HG02938 (cell line): ENCODE data around the gene TIMM50.

Experiments
- ATAC-seq: cut with Tn5 transposase; IDR thresholded peaks from one replicate; pipeline ENCODE4 v1.9.1; 2021; ENCODE audit warnings: mild to moderate bottlenecking, moderate library complexity; ENCODE audit not compliant: unreplicated experiment

Gene TIMM50

DNA sequence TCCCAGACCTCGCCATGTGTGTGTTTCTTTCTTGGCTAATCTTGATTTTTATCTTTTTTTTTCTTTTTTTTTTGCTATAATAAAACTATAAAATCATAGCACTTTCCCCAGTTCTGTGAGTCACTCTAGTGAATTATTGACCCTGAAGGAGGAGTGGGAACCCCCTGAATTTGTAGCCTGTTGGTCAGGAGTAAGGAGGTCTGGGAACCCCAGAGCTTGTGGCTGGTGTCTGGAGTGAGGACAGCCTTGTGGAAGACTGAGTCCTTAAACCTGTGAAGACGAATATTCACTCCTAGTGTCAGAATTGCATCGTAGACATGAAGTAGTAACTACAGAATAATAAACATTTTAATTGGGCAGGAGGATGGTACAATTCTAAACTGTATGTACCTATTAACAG lies 44.6 kb downstream of the TIMM50 start:
- ATAC-seq, result no peak

DNA sequence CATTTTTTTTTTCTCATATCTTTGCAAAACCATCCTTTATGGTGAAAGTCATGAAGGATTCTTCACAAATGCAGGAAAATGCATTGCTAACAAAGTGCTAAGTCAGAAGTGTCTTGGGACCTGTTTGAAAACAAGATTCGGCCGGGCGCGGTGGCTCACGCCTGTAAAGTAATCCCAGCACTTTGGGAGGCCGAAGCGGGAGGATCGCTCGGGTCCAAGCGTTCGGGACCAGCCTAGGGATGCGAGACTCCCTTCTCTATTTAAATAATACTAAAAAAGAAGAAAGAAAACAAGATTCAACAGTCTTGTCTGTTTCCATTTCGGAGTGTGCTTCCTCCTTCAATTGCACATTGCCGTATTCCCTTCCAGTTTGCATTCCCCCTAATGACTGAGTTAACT lies 51.2 kb downstream of the TIMM50 start:
- no peak for ATAC-seq

DNA sequence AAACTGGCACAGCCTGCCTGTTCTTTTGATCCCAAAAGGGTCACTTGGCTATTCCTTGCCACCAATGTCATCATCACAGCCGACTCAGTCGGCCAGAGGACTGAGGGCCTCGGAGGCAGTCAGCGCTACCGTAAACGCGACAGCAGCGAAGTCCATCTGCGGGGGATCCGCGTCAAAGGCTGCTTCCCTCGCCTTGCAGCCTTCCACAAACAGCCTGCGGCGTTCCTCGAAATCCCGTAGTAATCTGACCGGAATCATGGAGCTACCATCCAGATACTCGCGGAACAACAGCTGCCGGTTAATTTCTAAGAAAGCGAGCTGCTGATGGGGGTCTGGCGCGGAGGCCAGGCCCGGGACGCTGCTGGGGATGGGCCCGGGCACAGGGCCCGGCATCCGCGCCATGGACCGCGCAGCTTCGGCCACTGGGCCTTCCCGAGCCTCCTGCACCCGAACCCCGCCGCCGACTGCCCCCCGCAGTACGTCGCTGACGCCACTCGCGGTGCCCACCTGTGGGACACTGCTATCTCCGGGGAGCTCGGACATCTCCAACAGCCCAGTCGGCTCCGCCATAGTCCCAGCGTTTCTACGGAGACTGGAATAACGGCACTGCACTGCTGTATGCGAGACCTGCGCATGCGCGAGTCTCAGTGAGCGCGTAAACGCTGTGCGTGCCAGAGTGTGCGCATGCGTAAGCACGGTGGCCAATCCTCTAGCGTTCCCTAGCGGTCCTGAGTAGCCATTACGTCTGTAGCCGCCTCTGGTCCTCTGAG lies 51.8 kb downstream of the TIMM50 start, which contains the start of gene EID2B:
TSS of gene EID2B (minus strand) at position 620 of the 770 bp plus-strand sequence. CDS start at position 570, 50 bp downstream.
- ATAC-seq, result peak; percentile 87

DNA sequence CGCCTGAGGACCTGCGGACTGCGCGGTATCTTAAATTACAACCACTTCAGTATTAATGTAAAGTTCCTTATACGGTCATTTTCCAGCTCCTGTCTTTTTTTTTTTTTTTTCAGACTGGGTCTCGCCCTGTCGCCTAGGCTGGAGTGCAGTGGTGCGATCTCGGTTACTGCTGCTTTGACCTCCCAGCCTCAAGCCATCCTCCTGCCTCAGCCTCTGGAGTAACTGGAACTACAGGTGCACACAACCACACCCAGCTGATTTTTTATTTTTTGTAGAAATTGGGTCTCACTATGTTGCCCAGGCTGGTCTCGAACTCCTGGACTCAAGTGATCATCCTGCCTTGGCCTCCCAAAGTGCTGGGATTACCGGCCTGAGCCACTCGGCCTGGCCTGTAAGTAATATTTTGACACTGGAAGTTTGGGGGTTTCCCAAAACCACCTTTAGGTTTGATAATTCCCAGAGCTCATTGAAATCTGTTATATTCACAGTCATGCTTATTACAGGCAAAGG lies 52.4 kb downstream of the TIMM50 start:
- ATAC-seq, result peak; percentile 14

DNA sequence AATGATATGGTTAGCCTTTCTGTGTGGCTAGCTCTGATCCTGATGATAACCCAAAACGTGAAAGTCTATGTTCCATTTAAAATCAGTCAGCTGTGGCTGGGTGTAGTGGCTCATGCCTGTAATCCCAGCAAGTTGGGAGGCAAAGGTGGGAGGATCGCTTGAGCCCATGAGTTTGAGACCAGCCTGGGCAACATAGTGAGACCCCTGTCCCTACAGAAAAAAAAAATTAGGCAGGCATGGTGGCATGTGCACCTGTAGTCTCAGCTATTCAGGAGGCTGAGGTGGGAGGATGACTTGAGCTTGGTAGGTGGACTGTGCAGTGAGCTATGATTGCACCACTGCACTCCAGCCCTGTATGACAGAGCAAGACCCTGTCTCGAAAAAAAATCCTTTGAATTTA lies 53.2 kb downstream of the TIMM50 start:
- ATAC-seq, result no peak

DNA sequence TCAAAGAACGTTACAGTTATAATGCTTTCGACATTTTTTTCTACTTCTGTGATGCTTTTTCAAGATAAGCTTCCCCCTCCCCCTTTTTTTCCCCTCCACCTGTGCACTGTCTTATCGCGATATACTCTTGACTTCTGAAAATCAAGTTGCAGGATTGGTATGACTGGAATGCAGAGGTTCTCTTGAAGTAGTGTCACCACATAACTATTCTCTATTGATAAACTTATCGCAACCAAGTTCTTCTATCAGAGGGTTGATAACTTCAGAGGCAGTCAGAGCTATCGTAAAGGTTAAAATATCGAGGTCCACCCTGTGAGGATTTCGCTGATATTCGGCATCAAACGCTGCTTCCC lies 58.5 kb downstream of the TIMM50 start:
- ATAC-seq, result no peak

DNA sequence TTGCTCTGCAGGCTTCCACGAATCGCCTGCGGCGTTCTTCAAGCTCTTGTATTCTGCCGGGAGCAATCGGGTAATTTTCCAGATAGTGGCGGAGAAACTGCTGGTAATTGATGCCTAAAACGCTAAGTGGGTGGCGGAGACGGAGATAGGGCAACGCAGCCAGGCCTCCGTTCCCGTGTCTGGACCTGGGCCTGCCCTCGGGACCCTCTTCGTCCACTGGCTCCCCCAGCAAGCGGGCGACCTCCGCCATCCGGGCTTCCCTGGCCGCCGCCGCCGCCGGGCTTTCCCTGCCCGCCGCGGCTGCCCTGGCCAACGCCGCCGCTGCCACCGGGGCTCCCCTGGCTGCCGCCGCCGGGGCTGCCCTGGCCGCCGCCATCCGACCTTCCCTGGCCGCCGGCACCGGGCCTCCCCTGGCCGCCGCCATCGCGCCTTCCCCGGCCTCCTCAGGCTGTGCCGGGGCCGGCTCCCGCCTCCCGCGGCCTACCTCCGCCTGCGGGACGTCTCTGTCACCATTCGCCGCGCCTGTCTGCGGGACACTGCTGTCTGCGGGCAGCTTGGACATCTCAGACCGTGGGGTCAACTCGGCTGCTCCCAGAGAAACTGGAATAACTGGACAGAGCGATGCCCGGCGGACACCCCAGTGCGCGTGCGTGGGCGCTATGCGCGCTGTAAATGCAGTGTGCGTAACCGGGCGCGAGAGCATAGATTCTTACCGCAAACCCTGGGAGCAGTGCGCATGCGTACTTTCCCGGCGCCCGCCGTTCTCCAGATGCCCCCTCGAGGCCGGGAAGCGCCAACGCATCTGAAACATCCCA lies 59.1 kb downstream of the TIMM50 start, which contains the start of gene EID2:
TSS of gene EID2 (minus strand) at position 644 of the 815 bp plus-strand sequence. CDS start at position 562, 82 bp downstream.
- ATAC-seq, result peak; percentile 91

DNA sequence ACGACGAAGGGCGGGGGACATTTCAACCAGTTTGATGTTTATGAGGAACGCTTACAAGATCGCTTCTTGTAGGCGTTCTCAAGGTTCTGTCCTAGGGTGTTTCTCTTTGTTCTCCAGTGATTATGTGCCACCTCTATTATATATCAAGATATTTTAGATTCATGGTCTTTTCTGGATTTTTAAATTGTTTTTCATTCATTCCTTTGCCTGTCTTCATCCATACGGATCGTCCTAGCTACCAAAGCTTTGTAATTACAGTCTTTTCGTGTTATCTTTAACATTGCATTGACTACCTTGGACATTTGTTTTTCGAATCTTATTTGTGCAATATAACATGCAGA lies 59.7 kb downstream of the TIMM50 start:
- no peak for ATAC-seq
